Ishikawa (cell line): ENCODE measurements around the gene USP43.

Experiments
- CEBPB ChIP-seq: IDR thresholded peaks from 2 replicates; pipeline ENCODE4 v1.6.1; 2012
- CREB1 ChIP-seq: IDR thresholded peaks from 2 replicates; pipeline ENCODE4 v1.6.1; 2012; ENCODE audit warnings: low read depth
- EGR1 ChIP-seq: IDR thresholded peaks from 2 replicates; pipeline ENCODE4 v1.6.1; 2012
- EP300 ChIP-seq: IDR thresholded peaks from 2 replicates; pipeline ENCODE4 v1.6.1; 2012; ENCODE audit warnings: borderline replicate concordance
- FOXM1 ChIP-seq: IDR thresholded peaks from 2 replicates; pipeline ENCODE4 v1.6.1; 2012; ENCODE audit warnings: low read depth, borderline replicate concordance
- MAX ChIP-seq: IDR thresholded peaks from 2 replicates; pipeline ENCODE4 v1.6.1; 2012
- NFIC ChIP-seq: IDR thresholded peaks from 2 replicates; pipeline ENCODE4 v1.6.1; 2012
- RAD21 ChIP-seq: IDR thresholded peaks from 2 replicates; pipeline ENCODE4 v1.6.1; 2012; ENCODE audit warnings: low read depth
- REST ChIP-seq: IDR thresholded peaks from 2 replicates; pipeline ENCODE4 v1.6.1; 2012; ENCODE audit warnings: low read depth, mild to moderate bottlenecking
- TAF1 ChIP-seq: IDR thresholded peaks from 2 replicates; pipeline ENCODE4 v1.6.1; 2012; ENCODE audit warnings: low read depth, mild to moderate bottlenecking
- TCF12 ChIP-seq: IDR thresholded peaks from 2 replicates; pipeline ENCODE4 v1.6.1; 2012; ENCODE audit warnings: low read depth
- TEAD4 ChIP-seq: IDR thresholded peaks from 2 replicates; pipeline ENCODE4 v1.6.1; 2012
- YY1 ChIP-seq: IDR thresholded peaks from 2 replicates; pipeline ENCODE4 v1.6.1; 2012; ENCODE audit warnings: low read depth
- ZBTB7A ChIP-seq: IDR thresholded peaks from 2 replicates; pipeline ENCODE4 v1.6.1; 2012; ENCODE audit warnings: low read depth
- TF ChIP-seq, protein P1 (sequence below): IDR thresholded peaks from 2 replicates; pipeline ENCODE4 v1.6.1; 2012

USP43 gene

GRCh38 chr17:9729034-9729650, 83.8 kb downstream of the USP43 start:
- TF ChIP-seq REST (no peak), FOXM1 (no peak), CREB1 (no peak), TAF1 (no peak), RAD21 (peak; percentile 88), NFIC (no peak), TCF12 (no peak), CEBPB (no peak)

GRCh38 chr17:9729735-9730420, 84.6 kb downstream of the USP43 start:
- TF ChIP-seq ZBTB7A (no peak), TAF1 (no peak), TEAD4 (no peak), EP300 (no peak), NFIC (no peak), CEBPB (no peak), TCF12 (no peak), CREB1 (no peak), RAD21 (no peak)

DNA sequence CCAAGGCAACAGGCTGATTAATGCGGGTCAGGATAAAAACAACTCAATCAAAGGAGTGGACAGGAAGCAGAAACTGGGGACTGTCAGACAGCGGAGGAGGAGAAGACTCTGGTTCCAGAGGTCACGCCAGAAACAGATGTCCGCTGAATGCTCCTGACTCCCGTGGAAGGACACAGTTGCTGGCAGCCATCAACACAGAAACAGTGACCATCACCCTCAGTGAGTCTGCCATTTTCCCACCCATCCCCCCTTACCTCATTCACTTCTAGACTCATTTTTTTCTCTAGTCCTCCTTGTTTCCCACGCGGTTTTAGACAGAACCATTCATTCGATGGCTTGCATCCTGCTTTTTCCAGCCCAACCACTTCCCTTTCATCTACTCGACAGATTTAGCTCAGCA, 105.2 kb downstream of the USP43 start:
- no peak for TF ChIP-seq CEBPB
- TF ChIP-seq RAD21 = no peak
- TF ChIP-seq CREB1 = no peak
- TF ChIP-seq TAF1 = no peak
- TF ChIP-seq, protein P1, sequence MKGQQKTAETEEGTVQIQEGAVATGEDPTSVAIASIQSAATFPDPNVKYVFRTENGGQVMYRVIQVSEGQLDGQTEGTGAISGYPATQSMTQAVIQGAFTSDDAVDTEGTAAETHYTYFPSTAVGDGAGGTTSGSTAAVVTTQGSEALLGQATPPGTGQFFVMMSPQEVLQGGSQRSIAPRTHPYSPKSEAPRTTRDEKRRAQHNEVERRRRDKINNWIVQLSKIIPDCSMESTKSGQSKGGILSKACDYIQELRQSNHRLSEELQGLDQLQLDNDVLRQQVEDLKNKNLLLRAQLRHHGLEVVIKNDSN = no peak
- TF ChIP-seq REST = no peak
- TF ChIP-seq MAX = no peak
- no peak for TF ChIP-seq ZBTB7A
- TF ChIP-seq EGR1 = no peak

DNA sequence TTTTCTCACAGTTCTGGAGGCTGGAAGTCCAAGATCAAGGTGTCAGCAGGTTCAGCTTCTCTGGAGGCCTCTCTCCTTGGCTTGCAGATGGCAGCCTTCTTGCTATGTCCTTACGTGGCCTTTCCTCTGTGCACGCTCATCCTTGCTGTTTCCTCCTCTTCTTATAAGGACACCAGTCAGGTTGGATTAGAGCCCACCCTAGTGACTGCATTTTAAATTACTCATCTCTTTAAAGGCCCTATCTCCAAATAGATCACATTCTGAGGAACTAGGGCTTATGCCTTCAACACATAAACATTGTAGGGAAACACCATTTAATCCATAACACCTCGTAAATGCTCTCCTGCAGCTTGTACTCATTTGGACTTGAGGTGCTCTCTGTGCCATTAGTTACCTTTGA, 109.8 kb downstream of the USP43 start:
- TF ChIP-seq NFIC = no peak
- TF ChIP-seq, protein P1 = no peak
- no peak for TF ChIP-seq FOXM1
- no peak for TF ChIP-seq YY1
- no peak for TF ChIP-seq CREB1
- TF ChIP-seq TCF12 = no peak
- TF ChIP-seq CEBPB = no peak
- TF ChIP-seq ZBTB7A = no peak
- TF ChIP-seq EGR1 = no peak
- TF ChIP-seq MAX = no peak
- no peak for TF ChIP-seq EP300
- TF ChIP-seq TEAD4 = no peak
- TF ChIP-seq REST = no peak
- TF ChIP-seq TAF1 = no peak
- no peak for TF ChIP-seq RAD21
